Activated CD4-positive, alpha-beta T cell treated with anti-CD3 and anti-CD28 coated beads for 24 hours (primary cell): ENCODE data around the gene CACNG8.

Experiments
- DNase-seq, 2 donors: peaks; one replicate each; pipeline ENCODE4 v3.0.0-alpha.2; 2020; ENCODE audit warnings: low read depth in 2 of 2

CACNG8 gene

DNA sequence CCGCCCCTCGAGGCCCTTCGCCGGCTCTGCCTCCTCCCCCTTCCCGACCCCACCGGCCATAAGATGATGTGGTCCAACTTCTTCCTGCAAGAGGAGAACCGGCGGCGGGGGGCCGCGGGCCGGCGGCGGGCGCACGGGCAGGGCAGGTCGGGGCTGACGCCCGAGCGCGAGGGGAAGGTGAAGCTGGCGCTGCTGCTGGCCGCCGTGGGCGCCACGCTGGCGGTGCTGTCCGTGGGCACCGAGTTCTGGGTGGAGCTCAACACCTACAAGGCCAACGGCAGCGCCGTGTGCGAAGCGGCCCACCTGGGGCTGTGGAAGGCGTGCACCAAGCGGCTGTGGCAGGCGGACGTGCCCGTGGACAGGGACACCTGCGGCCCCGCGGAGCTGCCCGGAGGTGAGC is 30.1 kb downstream of the CACNG8 start:
- DNase-seq: no peak

DNA sequence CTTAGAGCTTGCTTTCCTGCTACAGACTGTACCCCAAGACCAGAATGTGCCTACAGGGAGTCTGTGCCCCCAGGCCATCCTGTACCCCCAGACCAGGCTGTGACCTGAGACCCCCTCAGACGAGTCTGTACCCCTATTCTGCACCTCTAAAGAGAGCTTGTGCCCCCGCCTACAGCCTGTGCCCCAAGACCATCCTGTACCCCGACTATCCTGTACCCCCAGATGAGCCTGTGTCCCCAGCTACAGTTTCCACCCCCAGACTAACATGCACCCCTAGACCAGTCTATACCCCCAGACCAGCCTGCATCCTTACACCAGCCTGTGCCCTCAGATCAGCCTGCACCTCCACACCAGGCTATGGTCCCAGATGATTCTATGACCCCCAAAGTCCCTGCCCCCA is 30.7 kb downstream of the CACNG8 start:
- no peak for DNase-seq

DNA sequence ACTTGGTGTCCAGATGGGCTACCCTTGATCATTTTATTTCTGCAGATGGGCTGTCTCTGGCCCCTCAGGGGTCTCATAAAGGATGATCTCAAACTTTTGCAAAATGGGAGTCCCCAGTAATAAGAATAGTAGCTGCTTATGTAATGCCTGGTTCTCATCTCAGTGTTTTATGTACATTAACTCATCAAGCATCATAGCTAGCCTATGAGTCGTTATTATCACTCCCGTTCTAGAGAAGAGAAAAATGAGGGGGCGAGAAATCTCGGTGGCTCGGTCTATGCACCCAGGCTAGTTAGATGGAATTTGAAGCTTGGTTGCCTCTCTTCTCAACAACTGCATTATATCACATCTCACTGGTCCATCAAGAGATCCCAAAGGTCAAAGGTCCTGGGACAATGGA is 32.1 kb downstream of the CACNG8 start:
- no peak for DNase-seq

DNA sequence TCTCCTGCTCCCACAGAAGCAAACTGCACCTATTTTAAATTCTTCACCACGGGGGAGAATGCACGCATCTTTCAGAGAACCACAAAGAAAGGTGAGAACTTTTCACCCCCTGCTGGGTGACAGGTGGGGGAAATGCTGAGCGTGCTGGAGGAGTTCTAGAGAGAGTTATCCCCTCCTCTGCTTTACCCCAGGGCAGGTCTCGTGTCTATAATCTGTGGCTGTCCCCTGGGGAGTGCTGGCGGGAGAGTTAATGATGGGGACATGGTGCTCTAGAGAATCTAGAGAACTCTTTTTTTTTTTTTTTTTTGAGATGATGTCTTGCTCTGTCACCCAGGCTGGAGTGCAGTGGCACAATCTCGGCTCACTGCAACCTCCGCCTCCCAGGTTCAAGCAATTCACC is 35.5 kb downstream of the CACNG8 start:
- DNase-seq: no peak

DNA sequence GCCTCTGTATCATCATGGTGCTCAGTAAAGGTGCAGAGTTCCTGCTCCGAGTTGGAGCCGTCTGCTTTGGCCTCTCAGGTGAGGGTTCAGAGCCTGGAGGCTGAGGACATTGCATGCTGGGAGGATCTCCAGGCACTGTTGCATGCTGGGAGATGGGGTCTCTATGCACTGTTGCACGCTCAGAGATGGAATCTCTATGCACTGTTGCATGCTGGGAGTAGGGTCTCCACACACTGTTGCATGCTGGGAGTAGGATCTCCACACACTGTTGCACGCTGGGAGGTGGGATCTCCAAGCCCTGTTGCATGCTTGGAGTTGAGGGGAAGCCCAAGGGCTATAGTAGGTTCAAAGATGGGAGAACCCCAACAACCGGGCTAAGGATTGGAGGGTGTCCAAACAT is 37.0 kb downstream of the CACNG8 start:
- DNase-seq: no peak

DNA sequence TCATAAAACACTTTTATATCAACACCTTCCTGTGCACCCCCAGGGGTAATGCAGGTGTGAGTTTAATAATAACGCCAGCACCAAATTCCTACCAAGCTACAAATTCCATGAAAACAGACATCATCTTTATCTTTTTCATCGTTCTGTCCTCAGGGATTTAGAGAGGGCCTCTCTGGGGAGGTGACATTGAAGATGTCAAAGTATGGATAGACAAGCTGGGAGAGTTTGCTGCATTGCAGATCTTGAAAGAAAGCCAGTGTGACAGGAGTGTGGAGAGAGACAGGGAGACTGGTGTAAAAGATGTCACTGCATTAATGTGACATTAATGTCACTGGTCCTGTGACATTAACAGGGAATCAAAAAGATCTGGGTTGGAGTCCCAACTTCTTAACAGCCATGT is 38.8 kb downstream of the CACNG8 start:
- DNase-seq: no peak

DNA sequence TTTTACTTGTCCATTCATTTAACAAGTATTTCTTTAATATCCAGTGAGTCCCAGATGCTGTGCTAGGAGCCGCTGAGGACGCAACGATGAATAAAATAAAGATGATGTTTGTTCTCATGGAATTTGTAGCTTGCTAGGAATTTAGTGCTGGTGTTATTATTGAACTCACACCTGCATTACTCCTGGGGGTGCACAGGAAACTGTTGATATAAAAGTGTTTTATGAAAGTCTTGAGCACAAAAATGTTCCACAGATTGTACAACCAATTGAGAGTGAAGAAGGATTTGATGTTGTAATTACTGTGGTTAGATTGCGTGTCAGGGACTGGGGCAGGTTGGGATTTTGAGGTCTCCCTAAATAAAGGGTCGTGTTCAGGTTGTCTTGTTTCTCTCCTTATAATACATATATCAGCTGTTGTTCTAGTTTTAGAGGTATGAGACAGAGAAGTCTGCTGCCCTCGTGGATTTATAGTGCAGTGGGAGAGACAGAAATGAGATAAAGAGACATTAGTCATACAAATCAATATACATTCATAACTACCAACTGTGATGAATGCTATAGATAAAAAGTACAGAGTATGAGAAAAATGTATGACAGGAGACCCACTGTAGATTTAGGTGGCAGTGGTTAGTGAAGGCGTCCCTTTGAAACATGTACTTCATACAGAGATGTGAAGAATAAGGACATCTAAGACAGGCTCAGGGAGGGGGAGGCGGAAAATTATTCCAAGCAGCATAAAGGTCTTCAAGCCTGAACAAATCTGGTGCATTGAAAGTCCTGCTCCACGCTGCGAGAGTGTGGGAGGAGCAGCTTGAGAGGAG is 40.0 kb downstream of the CACNG8 start:
- no peak for DNase-seq

DNA sequence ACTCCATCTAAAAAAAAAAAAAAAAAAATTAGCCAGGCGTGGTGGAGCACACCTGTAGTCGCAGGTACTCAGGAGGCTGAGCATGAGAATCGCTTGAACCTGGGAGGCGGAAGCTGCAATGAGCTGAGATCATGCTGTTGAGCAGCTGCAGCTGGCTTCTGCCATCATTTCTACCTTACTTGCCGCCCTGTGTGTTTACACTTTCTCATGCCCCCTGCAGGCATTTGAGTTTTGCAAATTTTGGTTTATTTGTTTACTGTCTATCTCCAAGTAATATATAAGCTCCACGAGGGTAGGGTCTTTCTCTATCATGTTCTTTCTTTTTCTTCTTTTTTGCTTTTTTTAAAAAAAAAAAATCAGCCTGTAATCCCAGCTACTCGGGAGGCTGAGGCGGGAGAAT is 46.7 kb downstream of the CACNG8 start:
- DNase-seq: no peak

DNA sequence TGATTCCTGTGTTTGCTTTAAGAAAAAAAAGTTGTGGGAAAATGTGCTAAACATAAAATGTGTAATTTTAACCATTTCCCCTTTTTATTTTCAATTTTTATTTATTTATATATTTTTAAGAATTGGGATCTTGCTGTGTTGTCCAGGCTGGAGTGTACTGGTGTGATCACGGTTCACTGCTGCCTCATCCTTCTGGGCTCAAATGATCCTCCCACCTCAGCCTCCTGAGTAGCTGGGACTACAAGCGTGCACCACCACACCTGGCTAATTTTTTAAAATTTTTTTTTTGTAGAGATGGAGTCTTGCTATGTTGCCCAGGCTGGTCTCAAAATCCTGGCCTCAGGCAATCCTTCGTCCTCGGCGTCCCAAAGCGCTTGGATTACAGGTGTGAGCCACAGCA is 47.7 kb downstream of the CACNG8 start:
- no peak for DNase-seq

DNA sequence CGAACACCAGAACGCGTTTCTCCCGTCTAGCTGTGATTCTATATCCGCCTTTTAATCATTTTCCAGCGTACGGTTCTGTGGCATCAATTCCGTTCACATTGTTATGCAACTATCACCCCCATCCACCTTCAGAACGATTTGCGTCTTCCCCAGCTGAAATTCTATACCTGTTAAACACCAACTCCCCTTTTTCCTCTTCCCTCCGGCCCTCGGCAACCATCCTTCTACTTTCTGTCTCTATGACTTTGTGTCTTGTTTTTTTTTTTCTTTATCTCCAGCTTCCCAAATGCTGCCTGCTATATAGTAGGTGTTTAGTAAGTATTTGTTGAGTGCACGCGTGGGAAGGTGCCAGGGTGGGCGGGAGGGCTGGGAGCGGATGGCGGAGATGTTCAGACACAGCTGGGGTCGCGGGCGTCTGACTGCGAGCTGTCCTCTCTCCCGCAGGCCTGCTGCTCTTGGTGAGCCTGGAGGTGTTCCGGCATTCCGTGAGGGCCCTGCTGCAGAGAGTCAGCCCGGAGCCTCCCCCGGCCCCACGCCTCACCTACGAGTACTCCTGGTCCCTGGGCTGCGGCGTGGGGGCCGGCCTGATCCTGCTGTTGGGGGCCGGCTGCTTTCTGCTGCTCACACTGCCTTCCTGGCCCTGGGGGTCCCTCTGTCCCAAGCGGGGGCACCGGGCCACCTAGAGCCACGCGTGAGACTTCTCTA is 48.9 kb downstream of the CACNG8 start:
- DNase-seq: no peak

DNA sequence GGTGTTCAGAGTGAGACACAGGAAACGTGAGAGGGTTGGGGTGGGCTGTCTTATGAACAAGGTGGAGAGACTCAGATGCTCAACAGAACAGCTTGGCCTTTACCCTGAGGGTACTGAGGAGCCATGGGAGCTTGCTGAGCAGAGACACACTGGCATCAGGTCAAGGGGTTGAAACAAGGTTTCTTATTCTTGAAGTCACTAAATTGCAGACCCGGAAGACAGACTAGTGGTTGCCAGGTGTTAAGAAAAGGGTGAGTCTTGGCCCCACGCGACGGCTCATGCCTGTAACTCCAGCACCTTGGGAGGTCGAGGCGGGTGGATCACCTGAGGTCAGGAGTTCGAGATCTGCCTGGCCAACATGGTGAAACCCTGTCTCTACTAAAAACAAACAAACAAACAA is 51.1 kb downstream of the CACNG8 start:
- no peak for DNase-seq

DNA sequence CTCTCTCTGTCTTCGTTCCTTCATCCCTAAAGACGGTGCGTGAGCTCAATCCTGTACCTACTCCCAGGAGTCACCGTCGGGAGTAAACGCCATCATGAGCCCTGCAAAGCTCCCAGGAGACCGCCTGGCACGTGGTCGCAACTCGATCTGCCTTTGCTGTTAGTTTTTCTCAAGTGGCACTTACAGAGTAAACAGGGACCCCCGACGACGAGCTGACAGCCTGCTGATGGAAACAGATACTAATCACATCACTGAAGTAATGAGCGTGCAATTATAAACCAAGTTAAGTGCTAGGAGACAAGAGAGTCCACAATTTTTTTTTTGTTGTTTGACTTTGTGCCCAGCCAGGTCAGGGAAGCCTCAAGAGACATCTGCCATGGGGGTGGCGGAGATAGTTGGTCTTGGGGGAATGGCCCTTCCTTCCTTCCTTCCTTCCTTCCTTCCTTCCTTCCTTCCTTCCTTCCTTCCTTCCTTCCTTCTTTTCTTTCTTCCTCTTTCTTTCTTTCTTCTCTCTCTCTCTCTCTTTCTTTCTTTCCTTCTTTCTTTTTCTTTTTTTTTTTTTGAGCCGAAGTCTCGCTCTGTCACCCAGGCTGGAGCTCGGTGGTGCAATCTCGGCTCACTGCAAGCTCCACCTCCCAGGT is 52.3 kb downstream of the CACNG8 start:
- DNase-seq: no peak

DNA sequence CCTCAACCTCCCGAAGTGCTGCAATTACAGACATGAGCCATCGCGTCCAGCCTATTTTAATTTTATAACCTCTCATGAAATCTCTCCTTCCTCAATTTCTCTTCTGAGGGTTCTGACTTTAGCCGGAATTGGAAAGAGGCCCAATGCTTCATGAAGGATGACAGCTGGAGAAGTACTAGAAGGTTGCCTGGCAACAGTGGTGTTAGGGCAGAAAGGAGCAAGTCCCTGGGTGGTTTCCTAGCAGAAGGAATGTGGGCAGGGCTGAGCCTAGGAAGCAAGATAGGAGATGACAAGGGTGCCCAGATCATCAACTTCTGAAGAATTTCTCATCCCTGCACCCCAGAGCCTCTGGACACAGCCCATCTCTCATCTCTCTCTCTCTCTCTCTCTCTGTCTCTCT is 54.5 kb downstream of the CACNG8 start:
- no peak for DNase-seq

DNA sequence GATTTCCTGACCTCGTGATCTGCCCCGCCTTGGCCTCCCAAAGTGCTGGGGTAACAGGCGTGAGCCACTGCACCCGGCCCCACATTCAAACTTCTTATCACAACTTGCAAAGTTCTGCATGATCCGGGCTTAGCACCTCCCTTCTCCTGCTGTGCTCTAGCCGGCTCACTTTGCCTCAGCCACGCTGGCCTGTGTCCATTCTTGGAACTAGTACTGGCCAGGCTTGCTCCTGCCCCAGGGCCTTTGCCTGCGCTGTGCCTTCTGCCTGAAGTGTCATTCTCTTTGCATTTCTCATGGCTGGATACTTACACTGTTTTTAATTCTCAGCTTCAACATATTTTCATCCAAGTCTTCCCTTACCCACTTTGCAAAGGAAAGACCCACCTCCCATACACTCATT is 58.6 kb downstream of the CACNG8 start:
- DNase-seq: no peak

DNA sequence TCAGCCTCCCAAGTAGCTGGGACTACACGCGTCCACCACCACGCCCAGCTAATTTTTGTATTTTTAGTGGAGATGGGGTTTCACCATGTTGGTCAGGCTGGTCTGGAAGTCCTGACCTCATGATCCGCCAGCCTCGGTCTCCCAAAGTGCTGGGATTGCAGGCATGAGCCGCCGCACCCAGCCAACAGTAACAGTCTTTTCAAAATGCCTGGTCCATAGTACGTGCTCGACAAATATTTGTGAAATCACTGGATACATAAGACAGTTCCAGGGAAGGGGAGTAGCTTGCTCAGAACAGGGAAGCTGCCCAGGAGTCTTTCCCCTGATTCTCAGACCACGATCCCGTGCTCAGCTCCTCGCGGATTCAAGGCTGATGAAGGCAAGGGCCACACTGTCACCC is 59.2 kb downstream of the CACNG8 start:
- no peak for DNase-seq

DNA sequence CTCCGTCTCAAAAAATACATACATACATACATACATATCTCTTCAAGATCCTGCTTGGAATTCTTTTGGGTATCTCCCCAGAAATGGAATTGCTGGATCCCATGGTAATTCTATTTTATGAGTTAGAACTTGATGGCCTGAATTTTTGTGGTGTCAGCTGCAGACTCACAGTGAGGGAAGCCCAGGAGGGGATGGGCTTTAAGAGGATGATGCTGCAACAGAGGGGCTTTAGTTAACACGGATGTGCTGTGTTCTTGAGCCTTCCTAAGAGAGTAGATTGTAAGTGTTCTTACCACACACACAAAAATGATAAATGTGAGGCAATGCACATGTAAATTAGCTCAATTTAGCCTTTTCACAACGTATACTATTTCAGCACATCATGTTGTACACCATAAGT is 60.5 kb downstream of the CACNG8 start:
- no peak for DNase-seq

DNA sequence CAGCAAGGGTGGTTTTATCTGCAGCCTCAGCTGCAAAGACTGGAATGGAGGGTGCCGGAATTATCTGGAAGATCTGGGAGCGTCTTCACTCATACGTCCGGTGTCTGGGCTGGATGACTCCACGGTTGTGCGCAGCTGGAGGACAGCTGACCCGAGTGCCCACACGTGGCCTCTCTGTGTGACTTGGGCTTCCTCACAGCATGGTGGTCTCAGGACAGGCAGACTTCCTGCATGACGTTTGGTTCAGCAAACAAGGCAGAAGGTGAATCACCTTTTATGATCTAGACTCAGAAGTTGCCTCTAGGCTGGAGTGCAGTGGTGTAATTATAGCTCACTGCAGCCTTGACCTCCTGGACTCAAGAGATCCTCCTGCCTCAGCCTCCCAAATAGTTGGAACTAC is 61.9 kb downstream of the CACNG8 start:
- DNase-seq: no peak

DNA sequence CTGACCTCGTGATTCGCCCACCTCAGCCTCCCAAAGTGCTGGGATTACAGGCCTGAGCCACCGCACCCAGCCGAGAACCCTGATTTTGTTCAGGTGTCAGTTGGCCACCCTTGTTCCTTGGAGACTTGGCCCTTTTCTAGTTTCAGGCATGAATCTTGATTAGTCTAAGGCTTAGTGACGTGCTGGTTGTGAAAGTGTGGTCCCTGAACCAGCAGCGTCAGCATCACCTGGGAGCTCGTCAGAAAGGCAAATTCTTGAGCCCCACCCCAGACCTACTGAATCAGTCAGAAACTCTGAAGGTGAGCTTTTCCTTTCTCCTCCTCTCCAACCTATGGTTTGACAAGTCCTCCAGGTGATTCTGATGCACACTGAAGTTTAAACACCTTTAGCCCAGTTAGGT is 63.9 kb downstream of the CACNG8 start:
- DNase-seq: no peak

DNA sequence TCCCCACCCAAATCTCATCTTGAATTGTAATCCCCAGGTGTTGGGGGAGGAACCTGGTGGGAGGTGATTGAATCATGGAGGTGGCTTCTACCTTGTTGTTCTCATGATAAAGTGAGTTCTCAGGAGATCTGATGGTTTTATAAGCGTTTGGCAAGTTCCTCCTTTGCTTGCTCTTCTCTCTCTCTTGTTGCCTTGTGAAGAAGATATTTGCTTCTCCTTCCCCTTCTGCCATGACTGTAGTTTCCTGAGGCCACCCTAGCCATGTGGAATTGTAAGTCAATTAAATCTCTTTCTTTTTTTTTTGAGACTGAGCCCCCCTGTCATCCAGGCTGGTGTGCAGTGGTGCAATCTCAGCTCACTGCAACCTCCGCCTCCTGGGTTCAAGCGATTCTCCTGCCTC is 66.6 kb downstream of the CACNG8 start:
- DNase-seq: no peak

DNA sequence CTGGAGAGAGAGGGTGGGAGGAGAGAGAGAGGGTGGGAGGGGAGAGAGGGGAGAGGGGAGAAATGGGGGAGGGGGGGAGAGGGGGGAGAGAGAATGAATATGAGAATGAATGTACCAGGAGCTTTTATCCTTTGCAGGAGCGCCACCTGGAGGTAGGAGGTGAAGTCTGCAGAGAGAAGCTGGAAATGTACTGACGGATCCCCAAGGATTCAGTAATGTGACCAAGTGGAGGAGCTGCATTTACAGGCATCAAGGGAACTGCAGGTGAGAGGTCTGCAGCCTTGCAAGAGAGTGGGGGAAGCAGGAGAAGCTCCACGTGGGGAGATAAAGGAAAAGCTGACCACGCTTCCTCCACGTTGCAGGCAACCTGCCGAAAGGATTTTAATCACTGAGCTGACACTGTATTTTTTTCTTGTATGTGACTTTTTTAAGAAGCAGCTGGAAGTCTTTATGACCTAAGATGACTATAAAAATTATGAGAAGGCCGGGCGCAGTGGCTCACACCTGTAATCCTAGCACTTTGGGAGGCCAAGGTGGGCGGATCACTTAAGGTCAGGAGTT is 67.3 kb downstream of the CACNG8 start:
- DNase-seq: peak; percentile 29 to 44

DNA sequence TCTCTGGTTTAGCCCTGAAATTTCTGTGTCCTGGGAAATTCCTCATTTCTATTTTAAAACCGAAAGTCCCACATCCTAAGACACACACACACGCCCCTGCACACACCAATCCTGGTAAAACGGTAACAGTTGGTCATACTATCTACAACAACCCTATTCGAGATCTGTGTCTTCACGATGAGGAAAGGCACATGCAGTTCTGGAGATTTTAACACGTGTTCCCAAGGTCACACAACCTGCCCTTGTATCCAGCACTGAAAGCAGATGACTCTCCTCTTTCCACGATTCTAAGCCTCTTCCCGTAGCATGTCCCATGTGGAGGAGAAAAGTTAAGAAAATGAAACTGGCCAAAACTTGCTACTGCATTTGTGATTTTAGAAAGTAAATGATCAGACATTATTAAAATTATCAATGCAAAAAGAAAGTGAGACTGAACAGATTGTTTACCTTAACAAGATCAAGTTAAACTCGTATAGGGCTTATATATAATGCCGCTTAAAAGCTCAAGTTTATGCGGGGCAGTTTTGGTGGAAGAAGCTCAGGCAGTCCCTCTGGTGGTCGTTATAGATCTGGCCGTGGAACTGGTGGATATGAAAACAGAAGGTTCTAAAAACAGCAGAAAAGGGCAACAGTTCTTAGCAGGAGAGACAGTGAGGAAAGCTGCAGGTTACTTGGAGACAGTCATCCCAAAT is 68.3 kb downstream of the CACNG8 start:
- no peak for DNase-seq
